ENCODE data around the gene COL4A1.

DNA sequence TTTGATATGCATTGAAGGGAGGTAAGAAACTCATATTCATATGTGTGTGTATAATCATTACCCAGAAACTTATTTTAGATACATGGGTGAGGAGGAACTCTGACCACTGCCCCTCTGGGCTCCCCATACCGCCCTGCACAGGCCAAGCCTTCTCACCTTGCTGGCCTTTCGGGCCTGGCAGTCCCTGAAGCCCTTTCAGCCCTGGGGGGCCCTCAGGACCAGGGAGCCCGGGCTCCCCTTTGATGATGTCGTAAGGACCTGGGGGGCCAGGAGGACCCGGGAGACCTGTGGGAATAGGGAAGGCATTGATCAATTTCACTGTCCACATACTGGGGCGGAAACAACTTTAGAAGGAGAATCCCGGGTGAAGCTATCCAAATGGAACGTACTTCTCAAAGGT lies 142.3 kb downstream of the COL4A1 start:
- TF ChIP-seq, protein P1, sequence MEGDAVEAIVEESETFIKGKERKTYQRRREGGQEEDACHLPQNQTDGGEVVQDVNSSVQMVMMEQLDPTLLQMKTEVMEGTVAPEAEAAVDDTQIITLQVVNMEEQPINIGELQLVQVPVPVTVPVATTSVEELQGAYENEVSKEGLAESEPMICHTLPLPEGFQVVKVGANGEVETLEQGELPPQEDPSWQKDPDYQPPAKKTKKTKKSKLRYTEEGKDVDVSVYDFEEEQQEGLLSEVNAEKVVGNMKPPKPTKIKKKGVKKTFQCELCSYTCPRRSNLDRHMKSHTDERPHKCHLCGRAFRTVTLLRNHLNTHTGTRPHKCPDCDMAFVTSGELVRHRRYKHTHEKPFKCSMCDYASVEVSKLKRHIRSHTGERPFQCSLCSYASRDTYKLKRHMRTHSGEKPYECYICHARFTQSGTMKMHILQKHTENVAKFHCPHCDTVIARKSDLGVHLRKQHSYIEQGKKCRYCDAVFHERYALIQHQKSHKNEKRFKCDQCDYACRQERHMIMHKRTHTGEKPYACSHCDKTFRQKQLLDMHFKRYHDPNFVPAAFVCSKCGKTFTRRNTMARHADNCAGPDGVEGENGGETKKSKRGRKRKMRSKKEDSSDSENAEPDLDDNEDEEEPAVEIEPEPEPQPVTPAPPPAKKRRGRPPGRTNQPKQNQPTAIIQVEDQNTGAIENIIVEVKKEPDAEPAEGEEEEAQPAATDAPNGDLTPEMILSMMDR (IDR thresholded peaks at IDR 0.05) = no peak
- no peak for TF ChIP-seq POLR2A (IDR thresholded peaks at IDR 0.05)
- TF ChIP-seq POLR2AphosphoS5 (IDR thresholded peaks at IDR 0.05) = no peak

Data from gastroesophageal sphincter (tissue), 3 donors.